Prostate gland (tissue), 2 donors: ENCODE measurements around the gene TEX35. TPM values are rescaled to one million over a fixed set of nuclear protein-coding genes. Genes with fewer than 3 reads are reported as not detected.
"Not testable (repeated sequence)": the region's sequence is repeated elsewhere in the genome, so short reads cannot be mapped to it uniquely, and the experiment has no call there.

Experiments
- DNase-seq: peaks from one replicate; pipeline ENCODE4 v3.0.0-alpha.2; 2019; ENCODE audit warnings: low spot score
- H3K27ac ChIP-seq, 2 donors: fragments of 200-600 bp; sonication (generic); 2 replicates each; pipeline ENCODE4 v1.5.1; 2017 to 2019
- H3K27me3 ChIP-seq: fragments of 200-600 bp; sonication (generic); replicated peaks from 2 replicates; pipeline ENCODE4 v1.5.1; 2019; ENCODE audit not compliant: insufficient read depth
- H3K36me3 ChIP-seq, 2 donors: fragments of 200-600 bp; sonication (generic); 1 replicate in 1 of 2; 2 replicates in 1 of 2; pipeline versions ENCODE4 v1.5.1 to v1.8.1; 2017 to 2019
- H3K4me1 ChIP-seq: fragments of 200-600 bp; sonication (generic); replicated peaks from 2 replicates; pipeline ENCODE4 v1.5.1; 2019
- H3K4me3 ChIP-seq, 2 donors: fragments of 200-600 bp; sonication (generic); 2 replicates each; pipeline ENCODE4 v1.5.1; 2017 to 2019
- H3K9me3 ChIP-seq: fragments of 200-600 bp; sonication (generic); 2 replicates; pipeline ENCODE4 v1.5.1; 2017
- CTCF ChIP-seq, 4 experiments: fragments of 200-600 bp in 2 of 4; fragments of 450-650 bp in 2 of 4; sonication (generic) in 2 of 4; IDR thresholded peaks; 1 replicate in 3 of 4; 2 replicates in 1 of 4; pipeline ENCODE4 v1.5.1; 2016 to 2019; ENCODE audit warnings: antibody characterized with exemption in 4 of 4, mild to moderate bottlenecking in 2 of 4, moderate library complexity in 2 of 4
- POLR2A ChIP-seq: fragments of 450-650 bp; IDR thresholded peaks from one replicate; pipeline ENCODE4 v1.6.1; 2016; ENCODE audit warnings: antibody characterized with exemption, mild to moderate bottlenecking
- POLR2AphosphoS5 ChIP-seq: sonication (generic); formaldehyde crosslinking; IDR thresholded peaks from one replicate; pipeline ENCODE4 v1.6.1; 2017; ENCODE audit warnings: antibody characterized with exemption
- WGBS: methylation state at CpG from one replicate; pipeline ENCODE4 v1.1.5; 2018; 5-methylcytosine and 5-hydroxymethylcytosine counted together
- intact Hi-C: fragments of 100-400 bp; cut with DNase I; formaldehyde crosslinking; loops from one replicate; pipeline ENCODE4 v1.14.2; 2022
- total RNA-seq, 2 donors: library from RNA; depleted of rRNA; stranded (reverse); fragments of >200 nt; gene quantifications; one replicate each; pipeline ENCODE4 v1.1.0, GENCODE V29; 2016

TEX35 gene
- total RNA-seq, 2 donors from 2014 or later, result 3.0 TPM; not detected in 1

- DNase-seq, result no peak
- Histone ChIP-seq H3K4me1 (no peaks in the 10 kb centered on the region), H3K4me3 (no peak overlapping the region), H3K27ac (no peak overlapping the region), H3K36me3 (no peaks in the 10 kb centered on the region), H3K27me3 (no peaks in the 10 kb centered on the region), H3K9me3 (no peaks in the 10 kb centered on the region)
- TF ChIP-seq POLR2A (no peak), CTCF (IDR thresholded peaks at IDR 0.05) (no peak), POLR2AphosphoS5 (no peak)
- 91% methylated on average over 10 of the region's 10 CpGs for WGBS
- intact Hi-C loops, result loop anchor here (5.0 kb wide), 1 partner anchor 189 kb away; no protein-coding TSS in a partner anchor
Measured at GRCh38 chr1:178500936-178501554, 11.9 kb upstream of the TEX35 start.

- TF ChIP-seq POLR2AphosphoS5 (no peak), POLR2A (no peak), CTCF (IDR thresholded peaks at IDR 0.05) (peak; percentile 53 to 82 (median 76))
- Histone ChIP-seq H3K9me3 (no peaks in the 10 kb centered on the region), H3K27me3 (no peaks in the 10 kb centered on the region), H3K4me1 (no peaks in the 10 kb centered on the region), H3K4me3 (no peak overlapping the region), H3K27ac (no peak overlapping the region), H3K36me3 (no peaks in the 10 kb centered on the region)
- peak; percentile 58 for DNase-seq
- WGBS, result 36% methylated on average over 5 of the region's 5 CpGs
- intact Hi-C loops, result loop anchor here (5.0 kb wide), 1 partner anchor 190 kb away; no protein-coding TSS in a partner anchor
Measured at GRCh38 chr1:178501705-178502329, 11.1 kb upstream of the TEX35 start.

- Histone ChIP-seq H3K9me3 (no peaks in the 10 kb centered on the region), H3K4me3 (no peak overlapping the region), H3K4me1 (no peaks in the 10 kb centered on the region), H3K36me3 (no peaks in the 10 kb centered on the region), H3K27me3 (no peaks in the 10 kb centered on the region), H3K27ac (no peak overlapping the region)
- no peak for DNase-seq
- TF ChIP-seq POLR2AphosphoS5 (no peak), CTCF (IDR thresholded peaks at IDR 0.05) (no peak), POLR2A (no peak)
- WGBS, result 92% methylated on average over 3 of the region's 3 CpGs
- intact Hi-C loops, result loop anchor here (5.0 kb wide), 1 partner anchor 190 kb away; no protein-coding TSS in a partner anchor
Measured at GRCh38 chr1:178502330-178502714, 10.6 kb upstream of the TEX35 start.

- H3K9me3 ChIP-seq, result no peaks in the 10 kb centered on the region
- no peaks in the 10 kb centered on the region for H3K27me3 ChIP-seq
- no peak overlapping the region for H3K27ac ChIP-seq
- H3K4me3 ChIP-seq, result no peak overlapping the region
- TF ChIP-seq POLR2A (no peak), POLR2AphosphoS5 (no peak), CTCF (IDR thresholded peaks at IDR 0.05) (no peak)
- no peaks in the 10 kb centered on the region for H3K36me3 ChIP-seq
- intact Hi-C loops, result loop anchor here (5.0 kb wide), 1 partner anchor 191 kb away; no protein-coding TSS in a partner anchor
- H3K4me1 ChIP-seq, result no peaks in the 10 kb centered on the region
- DNase-seq, result no peak
- 92% methylated on average over 5 of the region's 5 CpGs for WGBS
Measured at GRCh38 chr1:178502856-178503255, 10.1 kb upstream of the TEX35 start.

- H3K27me3 ChIP-seq, H3K27ac ChIP-seq, H3K4me1 ChIP-seq, H3K4me3 ChIP-seq, DNase-seq, H3K9me3 ChIP-seq, H3K36me3 ChIP-seq: not testable (repeated sequence)
- intact Hi-C loops, result loop anchor here (5.0 kb wide), 1 partner anchor 191 kb away; no protein-coding TSS in a partner anchor
- WGBS, result 93% methylated on average over 14 of the region's 14 CpGs
Measured at GRCh38 chr1:178503316-178503715, 9.6 kb upstream of the TEX35 start.
